Islet of Langerhans (tissue), 1 donor: ENCODE data around the gene ATG9B.
"Not testable (repeated sequence)": the region's sequence is repeated elsewhere in the genome, so short reads cannot be mapped to it uniquely, and the experiment has no call there.

ENCODE experiments used
- FAIRE-seq: peaks from one replicate; lab custom pipeline; 2011; peaks lifted over from hg19 to GRCh38; lab: Jason Lieb, UNC

Gene ATG9B

DNA sequence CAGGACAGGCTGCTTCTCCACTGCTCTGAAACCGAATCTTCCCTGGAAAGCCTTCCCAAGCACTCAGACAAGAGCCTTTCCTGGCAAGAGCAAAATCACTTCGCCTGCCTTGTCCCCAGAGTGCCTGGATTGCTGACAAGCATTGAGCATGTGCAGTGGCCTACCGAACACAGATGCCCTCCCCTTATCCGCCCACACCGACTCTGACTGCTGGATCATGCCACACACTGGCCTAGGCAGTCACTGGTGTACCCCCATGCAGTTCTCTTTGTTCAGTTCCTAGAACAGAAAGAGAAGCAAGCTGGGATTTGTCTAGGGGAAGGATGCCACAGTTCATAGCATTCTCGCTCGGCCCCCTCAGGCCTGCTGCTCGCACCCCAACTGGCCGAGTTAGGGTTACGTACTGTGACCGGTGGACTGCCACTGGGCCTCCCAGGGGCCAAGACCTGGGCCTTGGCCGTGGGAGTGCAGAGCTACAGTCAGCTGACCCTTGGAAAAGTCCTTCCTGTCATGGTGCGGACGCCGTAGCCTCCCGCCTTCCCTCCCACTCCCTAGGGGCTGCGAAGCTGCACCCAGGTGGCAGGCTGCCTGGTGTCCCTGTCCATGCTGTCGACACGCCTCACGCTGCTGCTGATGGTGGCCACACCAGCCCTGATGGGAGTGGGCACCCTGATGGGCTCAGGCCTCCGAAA, 10.9 kb upstream of the ATG9B start:
- FAIRE-seq: no peak

DNA sequence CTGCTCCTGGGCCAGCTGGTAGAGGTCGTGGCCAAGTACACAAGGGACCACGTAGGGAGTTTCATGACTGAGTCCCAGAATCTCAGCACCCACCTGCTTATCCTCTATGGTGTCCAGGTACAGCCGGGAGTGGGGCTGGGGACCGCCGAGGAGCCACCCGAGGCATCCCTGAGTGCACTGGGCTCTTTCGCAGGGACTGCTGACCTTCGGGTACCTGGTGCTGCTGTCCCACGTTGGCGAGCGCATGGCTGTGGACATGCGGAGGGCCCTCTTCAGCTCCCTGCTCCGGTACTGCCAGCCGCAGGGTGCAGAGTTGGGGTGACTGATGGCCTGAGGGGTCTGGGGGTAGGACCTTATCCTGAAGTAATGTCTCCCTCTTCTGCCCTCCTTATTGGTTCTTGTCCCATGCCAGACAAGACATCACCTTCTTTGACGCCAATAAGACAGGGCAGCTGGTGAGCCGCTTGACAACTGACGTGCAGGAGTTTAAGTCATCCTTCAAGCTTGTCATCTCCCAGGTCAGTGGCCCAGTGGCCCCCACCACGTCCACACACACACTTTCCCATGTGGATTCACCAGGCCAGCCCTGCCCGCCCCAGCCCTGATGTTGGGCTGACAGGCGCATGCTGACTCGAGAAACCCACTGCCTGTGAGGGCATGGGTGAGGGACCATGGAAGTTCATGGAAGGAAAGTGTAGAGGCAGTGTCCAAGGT, 10.2 kb upstream of the ATG9B start:
- no peak for FAIRE-seq

DNA sequence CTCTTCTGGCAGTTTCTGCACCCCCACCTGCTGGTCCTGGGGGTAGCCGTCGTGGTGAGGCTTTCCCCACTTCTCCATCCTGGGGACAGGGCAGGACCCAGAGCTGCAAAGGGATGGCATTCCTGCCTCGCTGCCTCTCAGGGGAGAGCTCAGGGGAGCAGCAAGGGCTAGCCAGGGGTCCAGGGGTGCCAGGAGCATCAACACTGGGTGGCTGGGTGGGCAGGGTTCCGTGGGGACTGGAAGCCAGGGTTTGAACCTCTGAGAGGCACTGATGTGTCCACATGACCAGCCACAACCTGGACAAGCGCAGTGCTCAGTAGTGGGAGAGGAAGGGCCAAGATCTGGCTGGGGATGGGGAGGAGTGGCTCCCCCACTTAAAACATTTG, 9.6 kb upstream of the ATG9B start:
- no peak for FAIRE-seq

DNA sequence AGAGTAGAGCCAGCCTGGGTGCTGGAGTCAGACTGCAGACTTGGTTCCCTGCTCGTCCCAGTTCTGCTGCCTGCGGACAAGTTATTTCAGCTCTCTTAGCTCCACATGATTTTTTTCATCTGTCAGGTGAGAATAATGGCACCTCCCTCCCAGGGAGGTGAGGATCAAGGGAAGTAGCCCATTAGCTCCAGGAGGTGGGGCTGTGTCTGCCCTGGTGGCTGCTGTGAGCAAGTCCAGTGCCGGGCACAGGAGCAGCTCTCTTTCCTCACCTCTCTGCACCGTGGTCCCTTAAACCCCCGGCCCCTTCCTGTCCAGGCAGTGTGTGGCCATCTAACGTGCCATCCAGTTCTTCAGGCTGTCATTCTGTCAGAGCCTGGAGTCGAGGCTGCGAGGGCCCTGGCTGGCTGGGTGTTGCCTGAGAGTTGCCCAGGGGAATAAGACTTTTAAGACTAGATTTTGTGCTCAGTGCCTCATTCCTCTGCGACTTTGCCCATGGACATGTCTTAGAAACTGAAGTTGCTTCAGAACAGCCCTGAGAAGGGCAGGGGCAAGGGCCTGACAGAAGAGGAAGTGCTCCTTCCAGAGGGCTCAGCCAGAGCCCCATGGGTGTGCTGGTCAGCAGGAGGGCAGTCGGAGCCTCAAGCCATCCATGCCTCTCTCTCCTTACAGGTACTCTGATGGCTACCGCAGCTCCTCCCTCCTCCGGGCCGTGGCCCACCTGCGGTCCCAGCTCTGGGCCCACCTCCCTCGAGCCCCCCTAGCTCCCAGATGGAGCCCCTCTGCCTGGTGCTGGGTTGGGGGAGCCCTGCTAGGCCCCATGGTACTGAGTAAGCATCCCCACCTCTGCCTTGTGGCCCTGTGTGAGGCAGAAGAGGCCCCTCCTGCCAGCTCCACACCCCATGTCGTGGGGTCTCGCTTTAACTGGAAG, 8.9 kb upstream of the ATG9B start:
- FAIRE-seq: no peak

DNA sequence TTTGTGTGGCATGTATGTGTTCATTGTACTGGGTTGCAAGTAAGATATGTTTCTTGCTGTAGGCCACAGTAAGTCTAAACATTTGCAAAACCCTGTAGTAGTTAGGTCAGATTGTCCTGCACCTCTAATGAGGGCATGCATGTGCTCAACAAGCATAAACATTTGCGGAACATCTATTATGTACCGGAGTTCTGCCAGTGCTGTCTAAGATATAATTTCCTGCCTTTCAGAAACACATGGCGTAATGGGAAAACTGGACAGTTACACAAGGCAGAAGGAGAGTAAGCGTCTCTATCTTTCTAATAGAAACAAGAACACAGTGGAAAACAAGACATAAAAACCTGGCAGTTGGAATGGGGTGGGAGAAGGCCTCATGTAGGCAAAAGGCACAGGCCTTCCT, 6.7 kb upstream of the ATG9B start:
- FAIRE-seq: no peak

DNA sequence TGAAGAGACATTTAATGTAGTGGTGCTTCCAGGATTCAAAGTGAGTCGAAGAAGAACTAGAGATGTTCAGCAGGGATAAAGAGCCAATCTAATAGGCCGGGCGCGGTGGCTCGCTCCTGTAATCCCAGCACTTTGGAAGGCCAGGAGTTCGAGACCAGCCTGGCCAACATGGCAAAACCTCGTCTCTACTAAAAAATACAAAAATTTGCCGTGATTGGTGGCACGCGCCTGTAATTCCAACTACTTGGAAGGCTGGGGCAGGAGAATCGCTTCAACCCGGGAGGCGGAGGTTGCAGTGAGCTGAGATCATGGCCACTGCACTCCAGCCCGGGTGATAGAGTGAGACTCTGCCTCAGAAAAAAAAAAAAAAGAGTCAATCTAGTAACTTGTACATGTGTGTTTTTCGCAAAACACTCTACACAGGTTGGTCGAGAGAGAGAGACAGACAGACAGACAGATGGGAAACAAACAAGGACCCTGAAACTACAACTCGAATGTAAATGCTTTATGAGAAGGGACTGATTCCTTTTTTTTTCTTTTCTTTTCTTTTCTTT, 4.7 kb upstream of the ATG9B start:
- FAIRE-seq: no peak

DNA sequence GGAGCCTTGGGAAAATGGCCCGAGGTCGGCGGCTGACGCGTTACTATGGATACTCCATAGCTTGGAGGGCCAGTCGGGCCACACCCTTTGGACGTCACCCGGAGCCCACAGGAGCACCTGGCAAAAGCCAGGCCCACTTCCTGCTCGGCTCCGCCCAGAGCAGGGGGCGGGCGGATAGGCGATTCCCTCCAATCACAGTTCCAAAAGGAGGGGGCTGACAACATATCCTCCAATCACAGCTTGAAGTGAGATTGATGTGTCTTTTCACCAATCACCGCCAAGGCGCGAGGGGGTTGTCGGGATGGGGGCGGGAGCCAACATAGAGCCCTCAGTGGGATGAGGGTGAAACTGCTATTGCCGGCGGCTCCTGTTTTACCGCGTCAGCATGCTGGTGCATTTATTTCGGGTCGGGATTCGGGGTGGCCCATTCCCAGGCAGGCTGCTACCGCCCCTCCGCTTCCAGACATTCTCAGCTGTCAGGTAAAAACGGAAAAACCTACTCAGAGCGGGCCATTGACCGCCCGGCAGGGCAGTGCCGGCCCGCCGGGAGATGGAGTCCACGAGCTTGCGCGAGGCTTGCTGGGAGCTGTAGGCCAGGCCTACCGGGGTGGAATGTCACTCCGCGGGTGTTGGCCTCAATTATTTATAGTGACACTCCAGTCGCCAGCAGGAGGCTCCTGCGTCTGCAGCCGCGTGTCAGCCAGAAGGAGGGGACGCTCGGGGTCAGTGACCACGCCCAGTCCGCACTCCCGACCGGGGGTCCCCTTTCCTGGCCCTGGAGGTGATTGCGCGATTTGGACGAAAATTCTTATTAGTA, 4.0 kb upstream of the ATG9B start, which contains the start of gene ABCB8:
Gene ABCB8 (plus strand): TSS at position 320 of the 817 bp plus-strand sequence. CDS start 66 bp downstream, at position 386.
- no peak for FAIRE-seq

DNA sequence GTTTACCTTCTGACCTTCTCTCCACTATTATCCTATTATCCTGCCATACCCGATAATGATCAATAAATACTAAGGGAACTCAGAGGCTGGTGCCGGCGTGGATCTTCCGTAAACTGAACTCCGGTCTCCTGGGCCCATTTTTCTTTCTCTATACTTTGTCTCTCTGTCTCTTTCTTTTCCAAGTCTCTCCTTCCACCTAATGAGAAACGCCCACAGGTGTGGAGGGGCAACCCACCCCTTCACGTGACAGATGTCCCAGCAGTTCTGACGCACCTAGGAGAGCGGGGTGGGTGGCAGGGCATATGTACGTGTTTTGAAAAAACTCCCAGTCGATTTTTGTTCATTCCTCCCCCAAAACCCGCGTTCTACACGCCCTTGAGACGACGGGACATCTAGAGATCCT, 3.4 kb upstream of the ATG9B start:
- FAIRE-seq: not testable (repeated sequence)

DNA sequence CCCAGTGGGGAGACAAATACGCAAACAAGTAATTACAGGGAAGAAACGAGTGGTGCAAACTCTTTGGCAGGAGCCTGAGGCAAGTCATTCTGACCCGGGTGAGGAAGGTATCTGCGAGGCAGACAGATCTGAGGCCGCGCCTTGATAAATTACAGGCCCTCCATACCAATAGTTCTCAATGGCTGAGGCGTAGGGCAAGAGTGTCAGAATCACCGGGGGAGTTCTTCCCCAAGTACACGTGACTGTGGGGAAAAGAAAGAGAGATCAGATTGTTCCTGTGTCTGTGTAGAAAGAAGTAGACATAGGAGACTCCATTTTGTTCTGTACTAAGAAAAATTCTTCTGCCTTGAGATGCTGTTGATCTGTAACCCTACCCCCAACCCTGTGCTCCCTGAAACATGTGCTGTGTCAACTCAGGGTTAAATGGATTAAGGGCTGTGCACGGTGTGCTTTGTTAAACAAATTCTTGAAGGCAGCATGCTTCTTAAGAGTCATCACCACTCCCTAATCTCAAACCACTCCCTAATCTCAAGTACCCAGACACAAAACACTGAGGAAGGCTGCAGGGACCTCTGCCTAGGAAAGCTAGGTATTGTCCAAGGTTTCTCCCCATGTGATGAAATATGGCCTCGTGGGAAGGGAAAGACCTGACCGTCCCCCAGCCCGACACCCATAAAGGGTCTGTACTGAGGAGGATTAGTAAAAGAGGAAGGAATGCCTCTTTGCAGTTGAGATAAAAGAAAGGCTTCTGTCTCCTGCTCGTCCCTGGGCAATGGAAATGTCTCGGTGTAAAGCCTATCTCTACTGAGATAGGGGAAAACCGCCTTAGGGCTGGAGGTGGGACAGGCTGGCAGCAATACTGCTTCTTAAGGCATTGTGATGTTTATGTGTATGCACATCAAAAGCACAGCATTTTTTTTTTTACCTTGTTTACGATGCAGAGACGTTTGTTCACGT, 2.8 kb upstream of the ATG9B start:
- FAIRE-seq: not testable (repeated sequence)

DNA sequence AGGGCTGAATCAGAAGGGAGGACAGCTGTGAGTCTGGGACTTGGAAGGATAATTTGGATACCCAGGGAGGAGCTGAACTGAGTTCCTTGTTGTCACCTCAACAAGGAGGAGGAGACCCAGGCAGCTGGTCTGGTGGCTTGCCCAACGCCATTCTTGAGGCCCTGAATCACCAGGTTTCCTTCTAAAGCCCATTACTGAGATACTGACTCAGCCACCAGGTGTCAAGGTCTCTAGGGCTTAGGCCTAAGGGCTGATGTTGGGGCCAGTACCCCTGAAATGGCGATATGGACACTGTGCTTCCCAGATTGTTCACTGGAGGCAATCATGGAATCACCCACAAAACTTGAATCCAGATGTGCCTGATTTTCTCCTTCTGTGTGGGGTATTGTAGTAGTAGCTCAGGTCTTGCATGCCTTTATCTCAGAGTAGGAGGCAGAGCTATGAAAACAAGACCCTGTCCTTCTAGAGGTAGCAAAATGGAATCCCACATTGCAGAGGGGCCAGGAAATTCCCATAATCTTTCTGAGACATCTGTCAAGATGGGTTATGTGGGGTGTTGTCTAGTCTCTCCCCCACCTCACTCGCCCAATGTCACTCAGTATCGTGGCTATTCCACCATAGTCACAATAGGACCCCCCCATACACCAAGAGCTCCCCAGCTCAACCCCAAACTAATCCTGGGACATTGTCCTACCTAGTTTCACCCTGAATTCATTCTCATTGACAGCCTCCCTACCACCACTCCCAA, 1.8 kb upstream of the ATG9B start:
- FAIRE-seq: no peak

DNA sequence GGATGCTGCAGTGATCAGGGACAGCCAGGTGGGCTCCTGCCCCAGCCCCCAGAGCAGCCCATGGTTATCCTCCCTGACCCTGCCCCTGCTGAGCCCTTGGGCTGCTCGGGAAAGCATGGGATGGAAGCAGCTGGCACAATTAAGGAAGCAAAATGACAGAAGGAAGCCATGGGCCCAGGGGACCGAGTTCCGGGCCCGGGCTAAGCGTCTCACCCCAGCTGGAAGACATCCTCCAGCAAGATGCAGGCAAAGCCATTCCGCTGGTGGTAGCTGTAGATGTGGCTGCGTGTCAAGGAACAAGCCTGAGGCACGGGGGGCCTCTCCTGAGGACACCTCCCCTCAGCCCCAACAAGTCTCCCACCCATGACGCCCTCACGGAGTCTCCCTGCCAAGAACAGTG, 1.1 kb downstream of the ATG9B start:
- no peak for FAIRE-seq

DNA sequence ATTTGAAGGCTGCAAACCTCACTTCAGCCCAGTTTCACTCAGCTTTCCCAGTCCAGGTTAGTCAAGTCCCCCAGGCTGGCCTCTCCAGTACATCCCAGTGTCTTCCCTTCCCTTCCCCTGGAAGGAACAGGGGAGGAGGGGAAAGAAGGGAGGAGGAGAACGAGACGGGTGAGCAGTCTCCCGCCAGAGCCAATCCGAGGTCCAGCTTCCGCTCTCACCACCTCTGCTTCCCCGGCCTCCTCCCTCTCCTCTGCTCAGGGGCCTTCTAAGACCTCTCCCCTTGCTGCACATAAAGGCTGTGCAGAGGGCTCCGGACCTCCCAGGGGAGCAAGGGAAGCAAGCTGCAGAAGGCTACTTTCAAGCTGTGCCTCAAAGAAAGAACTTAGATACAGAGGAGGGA, 4.1 kb downstream of the ATG9B start:
- FAIRE-seq: no peak

DNA sequence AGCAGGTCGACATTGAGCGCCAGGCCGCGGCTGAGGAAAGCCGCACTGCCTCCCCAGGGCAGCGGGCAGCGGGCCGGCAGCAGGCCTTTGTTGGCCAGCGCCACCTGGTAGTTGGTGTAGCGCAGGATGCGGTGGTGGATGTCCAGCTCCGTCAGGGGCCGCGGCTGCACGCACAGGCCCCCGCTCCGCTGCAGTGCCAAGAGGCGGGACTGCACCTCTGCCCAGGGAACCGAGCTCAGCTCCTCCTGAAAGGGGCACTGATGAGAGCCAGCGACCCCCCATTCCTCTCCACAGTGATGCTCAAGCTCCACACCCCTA, 5.2 kb downstream of the ATG9B start:
- FAIRE-seq: no peak

DNA sequence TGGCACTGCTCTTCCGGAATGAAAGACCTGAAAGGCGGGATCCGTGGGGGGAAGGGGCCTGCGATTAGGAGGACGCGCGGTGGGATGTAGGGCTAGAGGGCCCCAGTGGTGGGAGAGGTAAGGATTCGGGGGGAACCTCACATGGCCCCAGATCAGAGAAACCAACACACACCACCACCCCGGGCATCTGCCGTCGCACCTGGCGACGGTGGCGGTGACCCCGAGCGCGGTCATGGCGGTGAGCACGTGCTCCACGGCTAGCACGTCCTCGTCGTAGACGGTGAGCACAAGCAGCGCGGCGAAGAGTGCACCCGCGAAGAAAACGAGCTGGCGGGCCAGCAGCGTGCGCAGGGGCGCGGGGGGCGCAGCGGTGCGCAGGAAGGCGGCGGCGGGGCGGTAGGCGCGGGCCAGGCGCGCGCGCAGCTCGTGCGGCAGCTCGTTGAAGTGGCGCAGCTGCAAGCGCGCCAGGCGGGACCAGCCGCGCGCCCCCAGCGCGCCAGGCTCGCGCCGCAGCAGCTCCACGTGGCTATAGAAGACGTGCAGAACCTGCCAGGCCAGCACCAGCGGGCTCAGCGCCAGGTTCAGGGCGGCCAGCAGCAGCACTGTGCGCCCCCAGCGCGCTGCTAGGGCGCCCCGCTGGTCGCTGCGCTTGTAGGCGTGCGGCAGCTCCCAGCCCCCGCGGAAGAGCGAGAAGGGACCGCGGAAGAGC, 5.7 kb downstream of the ATG9B start:
- FAIRE-seq: no peak

DNA sequence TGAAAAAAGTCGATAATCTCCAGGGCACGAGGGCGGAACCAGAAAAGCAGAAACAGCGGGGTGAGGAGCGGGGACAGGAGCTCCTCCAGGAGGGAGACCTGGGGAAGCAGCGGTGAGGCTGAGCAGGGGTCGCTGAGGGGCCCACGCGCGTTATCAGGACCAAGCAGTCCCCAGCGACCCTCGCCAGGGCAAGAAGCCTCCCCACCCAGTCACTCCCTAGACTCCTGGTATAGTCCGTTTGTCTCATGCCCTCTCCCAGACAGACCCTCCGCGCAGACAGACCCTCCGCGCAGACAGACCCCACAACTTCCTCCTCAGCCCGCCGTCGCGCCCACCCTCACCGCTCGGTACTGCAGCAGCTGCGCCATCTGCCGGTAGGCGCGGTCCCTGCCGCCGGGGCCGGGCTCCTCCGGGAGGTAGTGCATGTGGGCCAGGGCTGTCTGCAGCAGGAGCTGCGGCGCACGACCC, 6.3 kb downstream of the ATG9B start:
- FAIRE-seq: no peak

DNA sequence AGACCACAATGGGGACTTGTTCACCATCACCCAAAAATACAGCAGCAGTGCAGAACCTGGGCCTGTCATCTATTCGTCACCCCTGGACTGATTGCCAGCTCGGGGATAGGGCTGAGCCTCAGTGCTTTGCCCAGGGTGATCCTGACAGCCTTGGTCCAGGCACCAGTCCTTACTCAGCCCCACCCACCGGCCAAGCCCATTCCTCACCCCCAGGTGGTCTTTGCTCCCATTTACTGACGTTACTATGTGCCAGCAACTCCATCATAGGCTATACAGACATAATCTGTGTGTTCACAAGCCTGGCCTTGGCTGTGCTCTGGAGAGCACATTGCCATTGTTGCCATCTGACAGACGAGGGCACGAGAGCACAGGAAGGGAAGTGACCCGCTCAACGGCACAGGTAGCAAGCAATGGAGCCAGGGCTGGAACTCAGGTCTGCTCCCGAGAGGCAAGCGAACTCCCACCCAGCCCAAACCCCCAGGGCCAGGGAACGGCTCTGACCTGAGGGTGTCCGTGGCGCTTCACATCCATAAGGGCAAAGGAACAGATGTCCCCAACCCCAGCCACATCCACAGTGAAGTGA, 6.8 kb downstream of the ATG9B start:
- no peak for FAIRE-seq

DNA sequence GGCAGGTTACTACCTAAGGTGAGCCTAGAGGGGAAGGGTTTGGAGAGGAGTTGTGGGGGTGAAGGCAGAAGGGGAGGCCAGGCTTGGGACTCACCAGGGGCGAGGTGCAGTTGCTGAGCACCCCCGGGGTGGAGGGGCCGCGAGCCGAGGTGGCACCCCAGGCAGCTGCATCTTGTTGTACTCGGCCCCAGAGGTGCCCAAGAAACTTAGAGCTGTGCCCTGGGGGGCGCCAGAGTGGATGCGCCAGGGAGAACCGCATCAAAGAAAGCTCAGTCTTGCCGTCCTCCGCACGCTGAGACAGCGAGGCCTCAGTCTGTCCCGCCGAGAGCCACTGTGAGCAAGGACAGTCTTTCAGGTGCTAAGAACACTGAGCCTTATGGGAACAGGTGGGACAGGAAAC, 7.4 kb downstream of the ATG9B start:
- no peak for FAIRE-seq

DNA sequence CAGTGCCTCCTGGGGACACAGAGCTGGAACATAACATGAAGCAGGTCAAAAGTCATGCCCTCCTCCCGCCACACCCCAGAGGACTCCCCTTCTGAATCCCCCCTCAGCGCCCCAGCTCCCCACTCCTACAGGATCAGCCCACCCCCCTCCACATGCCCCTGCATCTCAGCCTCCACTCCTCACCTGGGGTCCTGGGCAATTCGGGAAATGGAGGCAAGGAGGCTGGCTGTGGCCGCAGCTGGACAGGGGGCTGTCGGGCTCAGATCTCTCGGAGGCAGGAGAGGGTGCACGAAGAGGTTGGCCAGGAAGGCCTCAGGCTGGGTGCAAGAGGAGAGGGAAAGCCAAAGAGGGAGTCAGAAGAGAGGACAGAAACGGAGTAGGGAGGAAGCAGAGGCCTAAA, 7.8 kb downstream of the ATG9B start:
- no peak for FAIRE-seq

DNA sequence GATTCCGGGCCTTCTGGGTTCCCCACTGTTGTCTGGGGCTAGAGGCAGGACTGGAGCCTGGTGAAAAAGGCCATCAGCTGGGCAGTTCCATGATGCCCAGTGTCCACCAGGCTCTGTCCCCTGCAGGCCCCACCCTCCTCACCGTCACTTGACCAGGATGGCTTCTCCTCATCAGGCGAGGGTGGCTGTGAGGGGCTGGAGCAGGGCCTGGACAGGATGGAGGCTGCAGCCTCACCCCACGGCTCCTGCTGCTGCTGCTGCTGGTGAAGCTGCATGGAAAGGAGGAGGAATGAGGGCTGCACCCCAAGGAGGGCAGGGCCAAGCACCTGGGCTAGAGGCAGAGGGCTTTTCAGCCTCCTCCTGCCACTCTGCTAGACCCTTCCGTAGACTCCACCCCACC, 8.3 kb downstream of the ATG9B start:
- no peak for FAIRE-seq
